ENCODE measurements around the gene EXOSC1. TPM values are rescaled to one million over a fixed set of nuclear protein-coding genes. Genes with fewer than 3 reads are reported as not detected.
"Not testable (repeated sequence)": the region's sequence is repeated elsewhere in the genome, so short reads cannot be mapped to it uniquely, and the experiment has no call there.

The EXOSC1 gene
- total RNA-seq, 2 donors from 2014 or later, result 22.5 to 35.5 TPM

- Histone ChIP-seq H3K9ac (ENCODE audit: low read depth in 2 of 2, low read length in 2 of 2) (no peak overlapping the region), H3K4me1 (no peaks in the 10 kb centered on the region), H3K36me3 (no peaks in the 10 kb centered on the region), H3K4me3 (no peak overlapping the region), H3K9me3 (no peaks in the 10 kb centered on the region), H3K27me3 (no peaks in the 10 kb centered on the region), H3K27ac (no peak overlapping the region)
- DNase-seq, result no peak
- no peak for TF ChIP-seq CTCF (IDR thresholded peaks at IDR 0.05)
- intact Hi-C loops (cut with DNase I), result no loop called here
These were observed 30.3 kb upstream of the EXOSC1 start for GRCh38 chr10:97475936-97476594.

GRCh38 chr10:97474918-97475317, 29.1 kb upstream of the EXOSC1 start:
- Histone ChIP-seq H3K36me3 (peaks cover 10% of the 10 kb centered on the region), H3K9me3 (no peaks in the 10 kb centered on the region), H3K27ac (no peak overlapping the region), H3K4me1 (no peaks in the 10 kb centered on the region), H3K27me3 (no peaks in the 10 kb centered on the region), H3K4me3 (no peak overlapping the region), H3K9ac (ENCODE audit: low read depth in 2 of 2, low read length in 2 of 2) (no peak overlapping the region)
- no peak for TF ChIP-seq CTCF (IDR thresholded peaks at IDR 0.05)
- intact Hi-C loops (cut with DNase I), result no loop called here
- DNase-seq, result no peak

DNA sequence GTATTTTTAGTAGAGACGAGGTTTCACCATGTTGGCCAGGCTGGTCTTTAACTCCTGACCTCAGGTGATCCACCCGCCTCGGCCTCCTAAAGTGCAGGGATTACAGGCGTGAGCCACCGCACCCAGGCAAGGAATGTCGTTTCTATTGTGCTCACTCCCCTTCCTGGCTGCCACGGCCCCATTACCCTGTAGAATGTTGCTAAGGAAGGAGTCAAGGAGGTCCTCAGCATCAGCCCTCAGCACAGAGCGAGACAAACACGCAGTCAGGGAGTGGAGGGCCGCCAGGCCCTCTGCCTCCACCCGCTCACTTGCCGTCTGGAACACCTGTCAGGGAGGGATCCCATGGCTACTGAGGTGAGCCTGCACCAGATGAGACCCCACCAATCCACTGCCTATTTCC, 23.0 kb upstream of the EXOSC1 start:
- H3K4me1 ChIP-seq; DNase-seq; H3K27me3 ChIP-seq; H3K9me3 ChIP-seq; H3K4me3 ChIP-seq; H3K9ac ChIP-seq (ENCODE audit: low read depth in 2 of 2, low read length in 2 of 2); H3K27ac ChIP-seq; intact Hi-C loops (cut with DNase I): not testable (repeated sequence)
- H3K36me3 ChIP-seq, result peaks cover 12% of the 10 kb centered on the region

- no peak for TF ChIP-seq CTCF (IDR thresholded peaks at IDR 0.05)
- Histone ChIP-seq H3K27me3 (no peaks in the 10 kb centered on the region), H3K27ac (no peak overlapping the region), H3K9me3 (no peaks in the 10 kb centered on the region), H3K4me1 (no peaks in the 10 kb centered on the region), H3K4me3 (no peak overlapping the region), H3K36me3 (peaks cover 18% of the 10 kb centered on the region), H3K9ac (ENCODE audit: low read depth in 2 of 2, low read length in 2 of 2) (no peak overlapping the region)
- no peak for DNase-seq
- intact Hi-C loops (cut with DNase I), result no loop called here
These were observed 22.4 kb upstream of the EXOSC1 start for GRCh38 chr10:97468162-97468561.

- H3K27ac ChIP-seq, result no peak overlapping the region
- H3K27me3 ChIP-seq, result no peaks in the 10 kb centered on the region
- TF ChIP-seq CTCF (IDR thresholded peaks at IDR 0.05), result no peak
- no peak overlapping the region for H3K4me3 ChIP-seq
- H3K36me3 ChIP-seq, result peaks cover 19% of the 10 kb centered on the region
- intact Hi-C loops (cut with DNase I), result no loop called here
- DNase-seq, result no peak
- no peaks in the 10 kb centered on the region for H3K9me3 ChIP-seq
- H3K9ac ChIP-seq (ENCODE audit: low read depth in 2 of 2, low read length in 2 of 2), result no peak overlapping the region
- no peaks in the 10 kb centered on the region for H3K4me1 ChIP-seq
These were observed 20.9 kb upstream of the EXOSC1 start for GRCh38 chr10:97466755-97467154.

- intact Hi-C loops (cut with DNase I), result no loop called here
- Histone ChIP-seq H3K27me3 (no peaks in the 10 kb centered on the region), H3K27ac (no peak overlapping the region), H3K9ac (ENCODE audit: low read depth in 2 of 2, low read length in 2 of 2) (no peak overlapping the region), H3K4me1 (no peaks in the 10 kb centered on the region), H3K9me3 (no peaks in the 10 kb centered on the region), H3K4me3 (no peak overlapping the region), H3K36me3 (peaks cover 19% of the 10 kb centered on the region)
- no peak for DNase-seq
- no peak for TF ChIP-seq CTCF (IDR thresholded peaks at IDR 0.05)
These were observed 20.2 kb upstream of the EXOSC1 start for GRCh38 chr10:97465982-97466381.
